ENCODE measurements around the gene NHEJ1. TPM values are rescaled to one million over a fixed set of nuclear protein-coding genes. Genes with fewer than 3 reads are reported as not detected.

NHEJ1 gene
- total and polyA plus RNA-seq, 2 of the 13 experiments (the other 11 are each of a cell fraction or from before 2014, with no cell fraction given), result 30.0 to 30.7 TPM

GRCh38 chr2:219081096-219081495 is 79.5 kb downstream of the NHEJ1 start:
- Histone ChIP-seq H3K4me2 (ENCODE audit: low read depth, low read length) (peak overlapping the region; percentile 60), H3K9ac (ENCODE audit: insufficient read depth, low read depth, low read length) (no peak overlapping the region), H2AFZ (ENCODE audit: low read length) (no peak overlapping the region), H3K79me2 (ENCODE audit: insufficient read depth, low read length) (no peaks in the 10 kb centered on the region), H3K27ac (ENCODE audit: extremely low read length, insufficient read depth, low read length) (no peak overlapping the region), H3K4me3 (replicated peaks in 1 of 3; ENCODE audit: insufficient read depth in 1 of 3, low read depth in 2 of 3, low read length in 3 of 3) (no peak overlapping the region; a peak in 1 of 6 replicates), H3K27me3 (ENCODE audit: control insufficient read depth in 1 of 2, insufficient read depth in 2 of 2, low read length in 2 of 2) (no peaks in the 10 kb centered on the region), H3K36me3 (replicated peaks in 1 of 2; ENCODE audit: control insufficient read depth in 1 of 2, insufficient read depth in 2 of 2, low read length in 2 of 2) (peaks cover 10 to 11% of the 10 kb centered on the region in 2 experiments; a peak in 4 of 5 replicates), H3K9me3 (ENCODE audit: low read length) (no peaks in the 10 kb centered on the region), H4K20me1 (ENCODE audit: insufficient read depth, low read length) (no peaks in the 10 kb centered on the region; the same call in 1 of the 2 replicates), H3K4me1 (ENCODE audit: insufficient read depth, low read length) (peaks cover 56% of the 10 kb centered on the region)
- CTCF ChIA-PET (ENCODE audit: low intra/inter-chr PET ratio, low total read pairs), result no interaction called here
- WGBS (ENCODE audit: low lambda C conversion rate), result 1% methylated on average over 7 of the region's 7 CpGs
- DNase-seq (ENCODE audit: low spot score) (peak; percentile 89), ATAC-seq (peak; percentile 84), FAIRE-seq (peak; percentile 79)
- BruUV-seq (replicated peaks), result no TSS peak
- in situ Hi-C loops (cut with HindIII; ENCODE audit: extremely low pct_ligation_motif_present, low pct_unique_long_range_greater_than_20kb) (no loop called here), intact Hi-C loops (cut with micrococcal nuclease; ENCODE audit: unreplicated experiment) (loop anchor here (1.0 kb wide), 1 partner anchor 10 kb away; no protein-coding TSS in a partner anchor)
- POLR2A ChIA-PET, result interaction anchor here (1.0 to 3.3 kb wide), 3 partner anchors 10 to 95 kb away, joined by 3 to 20 read pairs (median 5); partner anchors contain the start of gene CNPPD1
- TF ChIP-seq THAP8 (CRISPR knock-in tag; IDR thresholded peaks at IDR 0.05; ENCODE audit: borderline replicate concordance) (no peak), ZNF407 (CRISPR knock-in tag; IDR thresholded peaks at IDR 0.05; ENCODE audit: not compliant biosample characterization) (no peak), ERF (CRISPR knock-in tag; IDR thresholded peaks at IDR 0.05) (no peak), HBP1 (CRISPR knock-in tag; IDR thresholded peaks at IDR 0.05; ENCODE audit: low read depth) (0 out of 2 replicates have a peak, but pooled peaks have one; percentile 51), RXRA (CRISPR knock-in tag; IDR thresholded peaks at IDR 0.05) (peak; percentile 68; the same call in 1 of the 2 replicates), NR2F2 (IDR thresholded peaks at IDR 0.05; ENCODE audit: borderline replicate concordance, low read depth) (peak; percentile 53; the same call in 1 of the 2 replicates), ARHGAP35 (CRISPR knock-in tag; IDR thresholded peaks at IDR 0.05; ENCODE audit: borderline replicate concordance) (no peak), ZNF792 (CRISPR knock-in tag; IDR thresholded peaks at IDR 0.05) (no peak), SALL1 (CRISPR knock-in tag; IDR thresholded peaks at IDR 0.05) (peak; percentile 54), NFKB2 (CRISPR knock-in tag; IDR thresholded peaks at IDR 0.05; ENCODE audit: borderline replicate concordance) (no peak), ZNF83 (CRISPR knock-in tag; IDR thresholded peaks at IDR 0.05; ENCODE audit: borderline replicate concordance) (no peak), ZNF260 (CRISPR knock-in tag; IDR thresholded peaks at IDR 0.05; ENCODE audit: borderline replicate concordance, low read depth) (no peak), ZBTB20 (CRISPR knock-in tag; IDR thresholded peaks at IDR 0.05; ENCODE audit: borderline replicate concordance, low read depth) (no peak), FOXK1 (CRISPR knock-in tag; IDR thresholded peaks at IDR 0.05; ENCODE audit: borderline replicate concordance, low read depth) (no peak)

All from HepG2 (cell line).